Epithelial cell of proximal tubule (primary cell): ENCODE data around the gene LMF1. TPM values are rescaled to one million over a fixed set of nuclear protein-coding genes. Genes with fewer than 3 reads are reported as not detected.

Experiments used
- DNase-seq: peaks from one replicate; pipeline ENCODE4 v3.0.0-alpha.2; 2011; ENCODE audit warnings: low read depth
- H3K4me3 ChIP-seq: 2 replicates; pipeline ENCODE4 v1.5.1; 2011; ENCODE audit warnings: low read depth, mild to moderate bottlenecking, low read length
- CTCF ChIP-seq: conservative IDR thresholded peaks from 2 replicates; pipeline ENCODE4 v1.5.1; 2012; ENCODE audit warnings: low read depth, mild to moderate bottlenecking, low read length
- total RNA-seq: library from RNA; depleted of rRNA; stranded (reverse); fragments of >200 nt; gene quantifications from 2 replicates; pipeline ENCODE4 v1.2.3, GENCODE V29; 2015

Gene LMF1
- total RNA-seq, 1 donor from 2014 or later, result 8.2 TPM

GRCh38 chr16:970386-970765, 408 bp downstream of the LMF1 start:
- peak overlapping the region; percentile 85 for H3K4me3 ChIP-seq
- no peak for TF ChIP-seq CTCF
- no peak for DNase-seq

- no peak for DNase-seq
- no peak for TF ChIP-seq CTCF
- peak overlapping the region; percentile 85 for H3K4me3 ChIP-seq
Measured at GRCh38 chr16:969508-970385, 1.0 kb downstream of the LMF1 start.

- H3K4me3 ChIP-seq, result no peak overlapping the region
- no peak for TF ChIP-seq CTCF
- DNase-seq, result no peak
Measured at GRCh38 chr16:968620-969019, 2.2 kb downstream of the LMF1 start.

- no peak for DNase-seq
- no peak for TF ChIP-seq CTCF
- H3K4me3 ChIP-seq, result no peak overlapping the region
Measured at GRCh38 chr16:967546-968295, 3.1 kb downstream of the LMF1 start.

GRCh38 chr16:967077-967541, 3.7 kb downstream of the LMF1 start:
- no peak for DNase-seq
- no peak overlapping the region for H3K4me3 ChIP-seq
- no peak for TF ChIP-seq CTCF

- H3K4me3 ChIP-seq, result no peak overlapping the region
- no peak for DNase-seq
- no peak for TF ChIP-seq CTCF
Measured at GRCh38 chr16:966505-966904, 4.3 kb downstream of the LMF1 start.

GRCh38 chr16:966035-966434, 4.7 kb downstream of the LMF1 start:
- DNase-seq, result no peak
- H3K4me3 ChIP-seq, result no peak overlapping the region
- TF ChIP-seq CTCF, result no peak
